Sigmoid colon (tissue), 7 donors: ENCODE measurements around the gene RASSF8. TPM values are rescaled to one million over a fixed set of nuclear protein-coding genes. Genes with fewer than 3 reads are reported as not detected.

Experiments used
- DNase-seq: peaks from one replicate; pipeline ENCODE4 v3.0.0-alpha.2; 2019
- H3K27ac ChIP-seq, 4 donors: fragments of 200-600 bp; sonication (generic); one replicate each; pipeline ENCODE4 v1.5.1; 2016 to 2019; ENCODE audit warnings: mild to moderate bottlenecking in 1 of 4
- H3K27me3 ChIP-seq, 3 donors: fragments of 200-600 bp; sonication (generic); one replicate each; pipeline ENCODE4 v1.5.1; 2019; ENCODE audit warnings: mild to moderate bottlenecking in 1 of 3
- H3K36me3 ChIP-seq, 4 donors: fragments of 200-600 bp; sonication (generic); one replicate each; pipeline ENCODE4 v1.5.1; 2016 to 2019
- H3K4me1 ChIP-seq, 4 donors: fragments of 200-600 bp; sonication (generic); one replicate each; pipeline ENCODE4 v1.5.1; 2017 to 2019
- H3K4me3 ChIP-seq, 4 donors: fragments of 200-600 bp; sonication (generic); one replicate each; pipeline ENCODE4 v1.5.1; 2017 to 2019; ENCODE audit warnings: mild to moderate bottlenecking in 2 of 4, moderate library complexity in 1 of 4
- H3K9me3 ChIP-seq, 4 donors: fragments of 200-600 bp in 3 of 4; sonication (generic) in 3 of 4; one replicate each; pipeline versions ENCODE4 v1.5.1 to v1.6.1; 2013 to 2019
- EP300 ChIP-seq, 4 donors: sonication (generic); formaldehyde crosslinking; IDR thresholded peaks; one replicate each; pipeline ENCODE4 v1.6.1; 2017; ENCODE audit warnings: antibody characterized with exemption in 4 of 4
- POLR2A ChIP-seq, 2 donors: fragments of 450-650 bp; IDR thresholded peaks; one replicate each; pipeline ENCODE4 v1.6.1; 2016; ENCODE audit warnings: antibody characterized with exemption in 2 of 2, mild to moderate bottlenecking in 2 of 2, moderate library complexity in 2 of 2
- POLR2AphosphoS5 ChIP-seq, 4 donors: sonication (generic); formaldehyde crosslinking; IDR thresholded peaks; one replicate each; pipeline ENCODE4 v1.6.1; 2017; ENCODE audit warnings: antibody characterized with exemption in 4 of 4
- WGBS, 2 donors: extraction: QIAGEN DNeasy Blood & Tissue Kit; methylation state at CpG; one replicate each; pipeline ENCODE4 v1.1.7; 2013; 5-methylcytosine and 5-hydroxymethylcytosine counted together
- intact Hi-C: fragments of 100-400 bp; cut with DNase I; formaldehyde crosslinking; loops from one replicate; pipeline ENCODE4 v1.15.1; 2023
- polyA plus RNA-seq, 3 donors: library from polyadenylated mRNA; stranded (reverse); fragments of 200-250 nt; gene quantifications; one replicate each; pipeline ENCODE4 v1.2.3, GENCODE V29; 2013
- total RNA-seq, 4 donors: library from RNA; depleted of rRNA; stranded (reverse); fragments of >200 nt; gene quantifications; one replicate each; pipeline ENCODE4 v1.1.0, GENCODE V29; 2016
- TF ChIP-seq, protein P1 (sequence below), 4 experiments: fragments of 450-650 bp in 3 of 4; fragments of 200-600 bp in 1 of 4; IDR thresholded peaks; one replicate each; pipeline ENCODE4 v1.5.1; 2016 to 2019; ENCODE audit warnings: antibody characterized with exemption in 4 of 4, mild to moderate bottlenecking in 3 of 4, moderate library complexity in 2 of 4
- donor health status: healthy with polysubstance abuse.
- donor health status: Bipolar disorder and iron deficiency.
- donor health status: healthy.

The RASSF8 gene
- total and polyA plus RNA-seq, 7 donors: 0.92 to 109 (median 74.0) TPM

DNA sequence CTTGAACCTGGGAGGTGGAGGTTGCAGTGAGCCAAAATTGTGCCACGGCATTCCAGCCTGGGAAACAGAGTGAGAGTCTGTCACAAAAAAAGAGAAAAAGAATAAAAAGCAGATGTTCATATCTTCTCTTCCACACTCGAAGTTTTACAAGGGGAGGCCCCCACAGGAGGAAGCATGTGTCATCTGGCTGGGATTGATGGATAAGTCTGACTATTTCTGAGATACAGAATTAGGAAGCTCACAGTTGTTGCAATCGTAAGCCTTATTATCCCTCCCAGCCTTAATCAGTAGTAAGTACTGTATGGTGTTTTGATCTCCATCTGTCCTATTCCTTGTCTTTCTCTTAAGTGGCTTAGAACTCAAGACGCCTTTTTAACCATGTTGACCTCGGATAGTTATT lies 31.9 kb upstream of the RASSF8 start:
- DNase-seq: no peak
- no peaks in the 10 kb centered on the region for H3K36me3 ChIP-seq
- TF ChIP-seq, protein P1, sequence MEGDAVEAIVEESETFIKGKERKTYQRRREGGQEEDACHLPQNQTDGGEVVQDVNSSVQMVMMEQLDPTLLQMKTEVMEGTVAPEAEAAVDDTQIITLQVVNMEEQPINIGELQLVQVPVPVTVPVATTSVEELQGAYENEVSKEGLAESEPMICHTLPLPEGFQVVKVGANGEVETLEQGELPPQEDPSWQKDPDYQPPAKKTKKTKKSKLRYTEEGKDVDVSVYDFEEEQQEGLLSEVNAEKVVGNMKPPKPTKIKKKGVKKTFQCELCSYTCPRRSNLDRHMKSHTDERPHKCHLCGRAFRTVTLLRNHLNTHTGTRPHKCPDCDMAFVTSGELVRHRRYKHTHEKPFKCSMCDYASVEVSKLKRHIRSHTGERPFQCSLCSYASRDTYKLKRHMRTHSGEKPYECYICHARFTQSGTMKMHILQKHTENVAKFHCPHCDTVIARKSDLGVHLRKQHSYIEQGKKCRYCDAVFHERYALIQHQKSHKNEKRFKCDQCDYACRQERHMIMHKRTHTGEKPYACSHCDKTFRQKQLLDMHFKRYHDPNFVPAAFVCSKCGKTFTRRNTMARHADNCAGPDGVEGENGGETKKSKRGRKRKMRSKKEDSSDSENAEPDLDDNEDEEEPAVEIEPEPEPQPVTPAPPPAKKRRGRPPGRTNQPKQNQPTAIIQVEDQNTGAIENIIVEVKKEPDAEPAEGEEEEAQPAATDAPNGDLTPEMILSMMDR (IDR thresholded peaks at IDR 0.05): no peak
- TF ChIP-seq POLR2AphosphoS5 (IDR thresholded peaks at IDR 0.05): no peak
- no peak for TF ChIP-seq EP300 (IDR thresholded peaks at IDR 0.05)
- TF ChIP-seq POLR2A (IDR thresholded peaks at IDR 0.05): no peak
- WGBS, 2 donors: 62 to 71% methylated on average over 5 of the region's 5 CpGs
- no peak overlapping the region for H3K27ac ChIP-seq
- H3K9me3 ChIP-seq: no peaks in the 10 kb centered on the region
- H3K27me3 ChIP-seq: no peaks in the 10 kb centered on the region
- intact Hi-C loops: no loop called here
- H3K4me3 ChIP-seq: no peak overlapping the region
- H3K4me1 ChIP-seq: no peaks in the 10 kb centered on the region

DNA sequence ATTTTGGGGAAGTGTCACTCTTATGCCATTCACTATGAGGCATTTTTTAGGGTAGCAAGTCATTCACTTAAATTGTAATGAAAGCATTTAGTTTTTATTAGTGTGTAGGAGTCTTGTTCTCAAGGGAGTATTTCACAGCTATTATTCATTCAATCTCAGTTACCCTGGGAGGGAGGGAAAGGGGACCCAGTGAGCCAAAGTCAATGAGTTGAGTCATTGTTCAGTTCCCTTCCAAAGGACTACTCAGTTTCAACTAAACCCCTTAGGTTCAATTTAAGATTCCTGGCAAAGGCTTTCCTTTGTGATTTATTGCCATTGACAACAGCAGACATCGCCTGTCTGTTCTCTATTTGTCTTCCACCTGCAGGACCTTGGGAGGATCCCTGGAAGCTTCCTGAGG lies 29.3 kb upstream of the RASSF8 start:
- intact Hi-C loops: no loop called here

DNA sequence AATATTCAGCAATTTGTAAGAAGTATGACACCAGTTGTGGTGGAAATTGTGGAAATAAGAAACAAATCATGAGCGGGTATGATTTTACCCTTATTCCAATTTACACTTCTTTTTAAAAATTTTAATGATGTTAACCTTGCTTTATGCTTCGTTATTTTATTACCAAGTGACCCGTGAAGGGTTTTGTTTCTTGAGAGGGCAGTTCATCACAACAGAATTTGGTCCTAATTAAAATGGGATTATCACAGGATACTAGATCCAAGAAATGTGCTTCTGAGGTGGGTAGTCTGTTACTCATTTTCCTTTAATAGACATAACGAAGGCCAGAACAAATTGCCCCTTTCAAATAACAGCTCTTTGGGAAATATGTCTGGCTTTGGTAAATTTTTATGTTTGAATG lies 25.5 kb upstream of the RASSF8 start:
- intact Hi-C loops: no loop called here
- DNase-seq: no peak
- H3K27ac ChIP-seq: no peak overlapping the region
- H3K27me3 ChIP-seq: no peaks in the 10 kb centered on the region
- no peaks in the 10 kb centered on the region for H3K36me3 ChIP-seq
- H3K4me1 ChIP-seq: no peaks in the 10 kb centered on the region
- TF ChIP-seq POLR2AphosphoS5 (IDR thresholded peaks at IDR 0.05): no peak
- no peak for TF ChIP-seq POLR2A (IDR thresholded peaks at IDR 0.05)
- TF ChIP-seq, protein P1 (IDR thresholded peaks at IDR 0.05): no peak
- no peak for TF ChIP-seq EP300 (IDR thresholded peaks at IDR 0.05)
- no peaks in the 10 kb centered on the region for H3K9me3 ChIP-seq
- WGBS, 2 donors: 86 to 89% methylated on average over 4 of the region's 4 CpGs
- H3K4me3 ChIP-seq: no peak overlapping the region

More for the DNA sequence above, 29.3 kb upstream of the RASSF8 start:
- H3K36me3 ChIP-seq: no peaks in the 10 kb centered on the region
- no peaks in the 10 kb centered on the region for H3K27me3 ChIP-seq
- no peaks in the 10 kb centered on the region for H3K9me3 ChIP-seq
- 51 to 58% methylated on average over 1 of the region's 1 CpG for WGBS, 2 donors
- H3K4me1 ChIP-seq: no peaks in the 10 kb centered on the region
- no peak overlapping the region for H3K27ac ChIP-seq
- TF ChIP-seq POLR2AphosphoS5 (IDR thresholded peaks at IDR 0.05) (no peak), EP300 (IDR thresholded peaks at IDR 0.05) (no peak), POLR2A (IDR thresholded peaks at IDR 0.05) (no peak)
- TF ChIP-seq, protein P1 (IDR thresholded peaks at IDR 0.05): no peak
- no peak for DNase-seq
- H3K4me3 ChIP-seq: no peak overlapping the region

DNA sequence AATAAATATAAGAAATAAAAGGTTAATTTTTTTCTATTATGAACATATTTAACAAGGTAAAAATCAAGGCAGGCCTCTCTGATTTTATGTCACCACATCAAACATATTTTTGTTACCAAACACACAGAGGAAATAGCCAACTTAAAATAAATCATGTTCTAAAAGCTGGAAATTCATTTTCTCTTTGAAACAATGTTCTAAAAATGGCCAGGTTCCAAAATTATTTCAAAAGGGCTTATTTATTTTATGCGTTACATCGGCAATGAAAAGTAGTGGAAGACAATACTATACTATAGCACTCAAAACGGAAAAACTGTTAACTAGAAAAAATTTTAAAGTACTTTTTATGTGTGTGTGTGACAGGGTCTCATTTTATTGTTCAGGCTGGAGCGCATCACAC lies 24.0 kb upstream of the RASSF8 start:
- H3K36me3 ChIP-seq: no peaks in the 10 kb centered on the region
- no peak overlapping the region for H3K27ac ChIP-seq
- WGBS, 2 donors: 74 to 83% methylated on average over 4 of the region's 4 CpGs
- intact Hi-C loops: no loop called here
- no peaks in the 10 kb centered on the region for H3K4me1 ChIP-seq
- H3K27me3 ChIP-seq: no peaks in the 10 kb centered on the region
- TF ChIP-seq POLR2A (IDR thresholded peaks at IDR 0.05): no peak
- no peak for TF ChIP-seq POLR2AphosphoS5 (IDR thresholded peaks at IDR 0.05)
- no peak overlapping the region for H3K4me3 ChIP-seq
- DNase-seq: no peak
- no peaks in the 10 kb centered on the region for H3K9me3 ChIP-seq

DNA sequence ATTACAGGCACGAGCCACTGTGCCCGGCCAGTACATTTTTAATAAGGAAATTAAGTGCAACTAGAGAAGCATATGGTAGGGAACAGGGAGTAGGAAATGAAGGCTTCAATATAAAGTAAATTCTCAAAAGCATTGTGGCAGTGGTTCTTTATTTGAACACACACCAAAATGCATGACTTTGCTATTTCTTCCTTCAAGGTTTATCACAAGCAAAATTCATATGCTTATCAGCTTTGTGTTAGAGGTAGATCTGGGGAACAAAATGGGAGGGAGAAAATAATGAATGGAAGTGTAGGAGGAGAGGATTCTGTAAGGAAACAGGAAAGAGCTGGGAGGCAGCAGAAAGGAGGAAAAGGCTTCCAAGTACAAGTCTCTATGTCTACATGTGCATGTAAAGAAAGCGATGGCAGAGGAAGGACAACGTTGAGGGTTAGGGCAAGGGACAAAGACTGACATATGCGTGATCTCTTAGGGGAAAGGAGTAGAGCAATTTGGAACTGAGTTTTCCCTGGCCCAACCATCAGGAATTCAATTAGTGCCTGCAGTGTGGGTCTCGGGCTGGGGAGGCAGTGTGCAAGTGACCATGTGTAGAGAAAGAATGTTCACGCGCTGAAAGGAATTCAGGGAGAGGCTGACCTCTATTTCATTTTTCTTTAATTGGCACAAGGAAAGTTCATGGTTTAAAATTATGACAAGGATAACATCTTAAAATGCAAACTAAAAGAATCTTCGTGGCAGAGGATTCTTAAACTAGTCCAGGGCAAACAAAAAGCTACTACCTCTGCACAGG lies 22.9 kb upstream of the RASSF8 start:
- intact Hi-C loops: no loop called here
- Histone ChIP-seq H3K36me3 (no peaks in the 10 kb centered on the region), H3K27ac (no peak overlapping the region), H3K4me3 (no peak overlapping the region), H3K4me1 (no peaks in the 10 kb centered on the region), H3K27me3 (no peaks in the 10 kb centered on the region), H3K9me3 (no peaks in the 10 kb centered on the region)
- TF ChIP-seq, protein P1 (IDR thresholded peaks at IDR 0.05): no peak
- TF ChIP-seq EP300 (IDR thresholded peaks at IDR 0.05) (no peak), POLR2A (IDR thresholded peaks at IDR 0.05) (no peak), POLR2AphosphoS5 (IDR thresholded peaks at IDR 0.05) (no peak)
- no peak for DNase-seq
- WGBS, 2 donors: 88 to 89% methylated on average over 9 of the region's 9 CpGs
